Neuronal stem cell (in vitro differentiated cells): Measurements from ENCODE around the gene RASL11B.

ENCODE experiments used
- DNase-seq: peaks from one replicate; pipeline ENCODE4 v3.0.0-alpha.2; 2013; ENCODE audit warnings: low spot score
- H2AFZ ChIP-seq: one replicate; pipeline ENCODE4 v1.6.1; 2013; ENCODE audit warnings: mild to moderate bottlenecking, low read length, inconsistent platforms
- H2AK5ac ChIP-seq: 2 replicates; pipeline ENCODE4 v1.6.1; 2013; ENCODE audit warnings: low read depth, mild to moderate bottlenecking, inconsistent platforms, low read length, moderate library complexity, mixed read lengths
- H2BK120ac ChIP-seq: 2 replicates; pipeline ENCODE4 v1.6.1; 2013; ENCODE audit warnings: low read depth, mild to moderate bottlenecking, inconsistent platforms, low read length, moderate library complexity, mixed read lengths
- H2BK12ac ChIP-seq: one replicate; pipeline ENCODE4 v1.6.1; 2013; ENCODE audit warnings: low read length, inconsistent platforms
- H2BK15ac ChIP-seq: 2 replicates; pipeline ENCODE4 v1.6.1; 2013; ENCODE audit warnings: mild to moderate bottlenecking, low read length, inconsistent platforms, mixed read lengths
- H2BK5ac ChIP-seq: one replicate; pipeline ENCODE4 v1.6.1; 2013; ENCODE audit warnings: inconsistent platforms, mild to moderate bottlenecking, low read length, moderate library complexity
- H3K14ac ChIP-seq: one replicate; pipeline ENCODE4 v1.6.1; 2013; ENCODE audit warnings: low read length, inconsistent platforms
- H3K18ac ChIP-seq: 2 replicates; pipeline ENCODE4 v1.6.1; 2013; ENCODE audit warnings: low read length, inconsistent platforms
- H3K23ac ChIP-seq: 2 replicates; pipeline ENCODE4 v1.6.1; 2013; ENCODE audit warnings: low read depth, mild to moderate bottlenecking, mixed read lengths, low read length, inconsistent platforms; ENCODE audit not compliant: poor library complexity
- H3K27ac ChIP-seq: replicated peaks from 3 replicates; pipeline ENCODE4 v1.5.1; 2013; ENCODE audit warnings: low read length, inconsistent platforms
- H3K27me3 ChIP-seq, 3 experiments: 2 replicates each; pipeline ENCODE4 v1.6.1; 2013; ENCODE audit warnings: low read length in 3 of 3, mild to moderate bottlenecking in 2 of 3, inconsistent platforms in 1 of 3, low read depth in 1 of 3, mixed read lengths in 1 of 3, moderate library complexity in 1 of 3; ENCODE audit not compliant: control insufficient read depth in 3 of 3, insufficient read depth in 3 of 3
- H3K36me3 ChIP-seq, 2 donors: replicated peaks in 1 of 2; 2 replicates each; pipeline ENCODE4 v1.6.1; 2013; ENCODE audit warnings: low read length in 2 of 2; ENCODE audit not compliant: control insufficient read depth in 2 of 2, insufficient read depth in 2 of 2
- H3K4ac ChIP-seq: 2 replicates; pipeline ENCODE4 v1.6.1; 2013; ENCODE audit warnings: inconsistent platforms, mild to moderate bottlenecking, low read length, moderate library complexity
- H3K4me1 ChIP-seq, 2 donors: 1 replicate in 1 of 2; 2 replicates in 1 of 2; pipeline ENCODE4 v1.6.1; 2013; ENCODE audit warnings: low read length in 2 of 2, low read depth in 1 of 2; ENCODE audit not compliant: control insufficient read depth in 2 of 2, insufficient read depth in 1 of 2
- H3K4me2 ChIP-seq: one replicate; pipeline ENCODE4 v1.6.1; 2013; ENCODE audit warnings: mild to moderate bottlenecking, low read length, inconsistent platforms; ENCODE audit not compliant: insufficient read depth, poor library complexity, severe bottlenecking
- H3K4me3 ChIP-seq, 2 donors: 2 replicates each; pipeline ENCODE4 v1.5.1; 2013; ENCODE audit warnings: low read length in 2 of 2, mild to moderate bottlenecking in 2 of 2, inconsistent platforms in 1 of 2, moderate library complexity in 1 of 2
- H3K79me1 ChIP-seq: one replicate; pipeline ENCODE4 v1.6.1; 2013; ENCODE audit warnings: low read depth, mild to moderate bottlenecking, inconsistent platforms, low read length, moderate library complexity
- H3K9ac ChIP-seq: one replicate; pipeline ENCODE4 v1.6.1; 2013; ENCODE audit warnings: mild to moderate bottlenecking, low read depth, low read length, inconsistent platforms; ENCODE audit not compliant: poor library complexity
- H3K9me3 ChIP-seq, 2 donors: replicated peaks in 1 of 2; 2 replicates each; pipeline versions ENCODE3 to v1.6.1; 2013; ENCODE audit warnings: low read length in 2 of 2, mild to moderate bottlenecking in 2 of 2, inconsistent platforms in 1 of 2, low read depth in 1 of 2, mixed read lengths in 1 of 2, moderate library complexity in 1 of 2; ENCODE audit not compliant: control insufficient read depth in 2 of 2, insufficient read depth in 1 of 2
- H4K8ac ChIP-seq: one replicate; pipeline ENCODE4 v1.6.1; 2013; ENCODE audit warnings: low read depth, mild to moderate bottlenecking, inconsistent platforms, low read length, moderate library complexity
- H4K91ac ChIP-seq: one replicate; pipeline ENCODE4 v1.6.1; 2013; ENCODE audit warnings: low read length, low read depth, mild to moderate bottlenecking, inconsistent platforms; ENCODE audit not compliant: poor library complexity
- WGBS, 2 donors: extraction: QIAGEN DNeasy Blood & Tissue Kit; methylation state at CpG; one replicate each; pipeline ENCODE4 v1.1.7; 2013; ENCODE audit warnings: missing lambda C conversion rate in 2 of 2, mixed read lengths in 1 of 2; ENCODE audit not compliant: insufficient read length in 2 of 2, insufficient replicate concordance in 1 of 2; ENCODE audit errors: extremely low coverage in 2 of 2; 5-methylcytosine and 5-hydroxymethylcytosine counted together

Gene RASL11B

GRCh38 chr4:52915191-52915590 is 53.1 kb downstream of the RASL11B start:
- Histone ChIP-seq H2BK15ac (no peak overlapping the region), H4K8ac (no peak overlapping the region), H3K36me3 (no peaks in the 10 kb centered on the region), H3K27me3 (no peaks in the 10 kb centered on the region), H3K18ac (no peak overlapping the region), H2BK120ac (no peak overlapping the region), H2AK5ac (no peak overlapping the region), H3K14ac (no peak overlapping the region), H3K27ac (no peak overlapping the region), H2BK5ac (no peak overlapping the region), H3K4me3 (no peak overlapping the region), H2AFZ (no peak overlapping the region), H3K23ac (no peak overlapping the region), H3K9ac (no peak overlapping the region), H3K4ac (no peak overlapping the region), H3K9me3 (no peaks in the 10 kb centered on the region), H3K4me2 (no peak overlapping the region), H3K79me1 (no peaks in the 10 kb centered on the region), H3K4me1 (peaks cover 3 to 5% of the 10 kb centered on the region in 2 donors), H4K91ac (no peak overlapping the region), H2BK12ac (no peak overlapping the region)
- no peak for DNase-seq

- Histone ChIP-seq H3K27ac (no peak overlapping the region), H3K14ac (no peak overlapping the region), H3K36me3 (no peaks in the 10 kb centered on the region), H2BK15ac (no peak overlapping the region), H3K4me1 (peaks cover 3 to 5% of the 10 kb centered on the region in 2 donors), H3K4ac (no peak overlapping the region), H4K8ac (no peak overlapping the region), H3K9ac (no peak overlapping the region), H3K18ac (no peak overlapping the region), H3K9me3 (no peaks in the 10 kb centered on the region), H4K91ac (no peak overlapping the region), H3K79me1 (no peaks in the 10 kb centered on the region), H2BK120ac (no peak overlapping the region), H2BK5ac (no peak overlapping the region), H2BK12ac (no peak overlapping the region), H2AK5ac (no peak overlapping the region), H3K4me3 (no peak overlapping the region), H3K23ac (no peak overlapping the region), H2AFZ (peak overlapping the region; percentile 42), H3K4me2 (no peak overlapping the region), H3K27me3 (no peaks in the 10 kb centered on the region)
- no peak for DNase-seq
- no CpG with 5 or more reads among the region's 6 CpGs for WGBS, 2 donors
These were observed 53.7 kb downstream of the RASL11B start for GRCh38 chr4:52915730-52916300.
